ENCODE results near the gene SLC2A5. TPM values are rescaled to one million over a fixed set of nuclear protein-coding genes. Genes with fewer than 3 reads are reported as not detected.

The SLC2A5 gene
- total RNA-seq, 1 donor from 2014 or later = not detected

GRCh38 chr1:9093581-9093980 lies 24.1 kb upstream of the SLC2A5 start:
- intact Hi-C loops (cut with micrococcal nuclease) = no loop called here

- intact Hi-C loops (cut with micrococcal nuclease) = no loop called here
Observed at GRCh38 chr1:9093091-9093490, 23.7 kb upstream of the SLC2A5 start.

- intact Hi-C loops (cut with micrococcal nuclease) = no loop called here
Observed at GRCh38 chr1:9088807-9089206, 19.4 kb upstream of the SLC2A5 start.

GRCh38 chr1:9087411-9088125 lies 18.1 kb upstream of the SLC2A5 start:
- intact Hi-C loops (cut with micrococcal nuclease) = no loop called here

GRCh38 chr1:9086796-9087195 lies 17.4 kb upstream of the SLC2A5 start:
- intact Hi-C loops (cut with micrococcal nuclease) = no loop called here

- intact Hi-C loops (cut with micrococcal nuclease) = no loop called here
Observed at GRCh38 chr1:9086045-9086444, 16.6 kb upstream of the SLC2A5 start.

- intact Hi-C loops (cut with micrococcal nuclease) = no loop called here
Observed at GRCh38 chr1:9085306-9085940, 16.0 kb upstream of the SLC2A5 start.

- intact Hi-C loops (cut with micrococcal nuclease) = no loop called here
Observed at GRCh38 chr1:9084906-9085305, 15.5 kb upstream of the SLC2A5 start.

GRCh38 chr1:9081473-9081872 lies 12.0 kb upstream of the SLC2A5 start:
- intact Hi-C loops (cut with micrococcal nuclease) = no loop called here

- intact Hi-C loops (cut with micrococcal nuclease) = no loop called here
Observed at GRCh38 chr1:9080705-9081291, 11.4 kb upstream of the SLC2A5 start.

- intact Hi-C loops (cut with micrococcal nuclease) = no loop called here
Observed at GRCh38 chr1:9079988-9080704, 10.7 kb upstream of the SLC2A5 start.

GRCh38 chr1:9078752-9079500 lies 9.5 kb upstream of the SLC2A5 start:
- intact Hi-C loops (cut with micrococcal nuclease) = no loop called here

- intact Hi-C loops (cut with micrococcal nuclease) = no loop called here
Observed at GRCh38 chr1:9078015-9078751, 8.7 kb upstream of the SLC2A5 start.

- intact Hi-C loops (cut with micrococcal nuclease) = no loop called here
Observed at GRCh38 chr1:9075022-9075421, 5.6 kb upstream of the SLC2A5 start.

- intact Hi-C loops (cut with micrococcal nuclease) = no loop called here
Observed at GRCh38 chr1:9073143-9073542, 3.7 kb upstream of the SLC2A5 start.

GRCh38 chr1:9071554-9072235 lies 2.3 kb upstream of the SLC2A5 start:
- intact Hi-C loops (cut with micrococcal nuclease) = no loop called here

- intact Hi-C loops (cut with micrococcal nuclease) = no loop called here
Observed at GRCh38 chr1:9070486-9070885, 1.1 kb upstream of the SLC2A5 start.

GRCh38 chr1:9068981-9069325 lies 482 bp downstream of the SLC2A5 start:
- intact Hi-C loops (cut with micrococcal nuclease) = no loop called here

GRCh38 chr1:9066945-9067807 lies 2.3 kb downstream of the SLC2A5 start:
- intact Hi-C loops (cut with micrococcal nuclease) = no loop called here
